Activated T-cell treated with anti-CD3 and anti-CD28 coated beads, Interleukin-2, amount 50 U/mL, for 24 hours (primary cell): ENCODE results near the gene RUNX3.

Source experiments
- DNase-seq: peaks from one replicate; pipeline ENCODE4 v3.0.0-alpha.2; 2020
- H3K27ac Mint-ChIP-seq: 2 replicates; pipeline ENCODE4 v1.8.0; 2020; ENCODE audit warnings: mild to moderate bottlenecking, mixed read lengths
- H3K27me3 Mint-ChIP-seq: 2 replicates; pipeline ENCODE4 v1.8.0; 2020; ENCODE audit warnings: mixed read lengths
- H3K36me3 Mint-ChIP-seq: 2 replicates; pipeline ENCODE4 v1.8.0; 2020; ENCODE audit warnings: low read depth, mixed read lengths
- H3K4me1 Mint-ChIP-seq: 2 replicates; pipeline ENCODE4 v1.8.0; 2020; ENCODE audit warnings: low read depth, mixed read lengths
- H3K4me3 Mint-ChIP-seq: 2 replicates; pipeline ENCODE4 v1.8.0; 2020; ENCODE audit warnings: mild to moderate bottlenecking, moderate library complexity, mixed read lengths
- H3K9me3 Mint-ChIP-seq: 2 replicates; pipeline ENCODE4 v1.8.0; 2020; ENCODE audit warnings: mixed read lengths

The RUNX3 gene

GRCh38 chr1:24903011-24903461 is 27.0 kb downstream of the RUNX3 start:
- H3K27ac Mint-ChIP-seq: peak overlapping the region; percentile 86
- peak; percentile 36 for DNase-seq
- H3K4me3 Mint-ChIP-seq: no peak overlapping the region
- H3K27me3 Mint-ChIP-seq: no peaks in the 10 kb centered on the region
- peaks cover 86% of the 10 kb centered on the region for H3K36me3 Mint-ChIP-seq
- H3K4me1 Mint-ChIP-seq: peaks cover 40% of the 10 kb centered on the region
- H3K9me3 Mint-ChIP-seq: no peaks in the 10 kb centered on the region

GRCh38 chr1:24902471-24902891 is 27.6 kb downstream of the RUNX3 start:
- DNase-seq: no peak
- H3K27ac Mint-ChIP-seq: peak overlapping the region; percentile 86
- H3K27me3 Mint-ChIP-seq: no peaks in the 10 kb centered on the region
- peaks cover 36% of the 10 kb centered on the region for H3K4me1 Mint-ChIP-seq
- H3K4me3 Mint-ChIP-seq: no peak overlapping the region
- no peaks in the 10 kb centered on the region for H3K9me3 Mint-ChIP-seq
- peaks cover 81% of the 10 kb centered on the region for H3K36me3 Mint-ChIP-seq

- peak overlapping the region; percentile 86 for H3K27ac Mint-ChIP-seq
Measured at GRCh38 chr1:24901791-24902470, 28.1 kb downstream of the RUNX3 start.

GRCh38 chr1:24900985-24901781 is 28.9 kb downstream of the RUNX3 start:
- DNase-seq: peak; percentile 42
- no peaks in the 10 kb centered on the region for H3K9me3 Mint-ChIP-seq
- no peak overlapping the region for H3K4me3 Mint-ChIP-seq
- peak overlapping the region; percentile 74 for H3K27ac Mint-ChIP-seq
- H3K27me3 Mint-ChIP-seq: no peaks in the 10 kb centered on the region
- H3K36me3 Mint-ChIP-seq: peaks cover 68% of the 10 kb centered on the region
- peaks cover 34% of the 10 kb centered on the region for H3K4me1 Mint-ChIP-seq

More at GRCh38 chr1:24901791-24902470, 28.1 kb downstream of the RUNX3 start:
- Mint-ChIP-seq H3K4me3 (no peak overlapping the region), H3K4me1 (peaks cover 34% of the 10 kb centered on the region), H3K36me3 (peaks cover 75% of the 10 kb centered on the region), H3K9me3 (no peaks in the 10 kb centered on the region), H3K27me3 (no peaks in the 10 kb centered on the region)
- DNase-seq: no peak

GRCh38 chr1:24900486-24900849 is 29.6 kb downstream of the RUNX3 start:
- Mint-ChIP-seq H3K27ac (peak overlapping the region; percentile 58), H3K4me1 (peaks cover 34% of the 10 kb centered on the region), H3K4me3 (no peak overlapping the region), H3K36me3 (peaks cover 61% of the 10 kb centered on the region), H3K9me3 (no peaks in the 10 kb centered on the region), H3K27me3 (no peaks in the 10 kb centered on the region)
- DNase-seq: peak; percentile 36

- peak overlapping the region; percentile 58 for H3K27ac Mint-ChIP-seq
- peaks cover 54% of the 10 kb centered on the region for H3K36me3 Mint-ChIP-seq
- H3K9me3 Mint-ChIP-seq: no peaks in the 10 kb centered on the region
- DNase-seq: peak; percentile 43
- H3K4me1 Mint-ChIP-seq: peaks cover 34% of the 10 kb centered on the region
- no peaks in the 10 kb centered on the region for H3K27me3 Mint-ChIP-seq
- H3K4me3 Mint-ChIP-seq: no peak overlapping the region
Measured at GRCh38 chr1:24899581-24900485, 30.2 kb downstream of the RUNX3 start.

GRCh38 chr1:24898909-24899439 is 31.1 kb downstream of the RUNX3 start:
- Mint-ChIP-seq H3K36me3 (peaks cover 46% of the 10 kb centered on the region), H3K27ac (peak overlapping the region; percentile 58), H3K4me3 (no peak overlapping the region), H3K4me1 (peaks cover 34% of the 10 kb centered on the region), H3K9me3 (no peaks in the 10 kb centered on the region), H3K27me3 (no peaks in the 10 kb centered on the region)
- DNase-seq: peak; percentile 52

- Mint-ChIP-seq H3K36me3 (peaks cover 40% of the 10 kb centered on the region), H3K27me3 (no peaks in the 10 kb centered on the region), H3K4me1 (peaks cover 32% of the 10 kb centered on the region), H3K27ac (peak overlapping the region; percentile 58), H3K9me3 (no peaks in the 10 kb centered on the region), H3K4me3 (peak overlapping the region; percentile 18)
- peak; percentile 73 for DNase-seq
Measured at GRCh38 chr1:24898152-24898908, 31.7 kb downstream of the RUNX3 start.

GRCh38 chr1:24897263-24898151 is 32.6 kb downstream of the RUNX3 start:
- peak; percentile 43 for DNase-seq
- H3K27me3 Mint-ChIP-seq: no peaks in the 10 kb centered on the region
- H3K36me3 Mint-ChIP-seq: peaks cover 38% of the 10 kb centered on the region
- no peak overlapping the region for H3K4me3 Mint-ChIP-seq
- peaks cover 7% of the 10 kb centered on the region for H3K9me3 Mint-ChIP-seq
- peak overlapping the region; percentile 58 for H3K27ac Mint-ChIP-seq
- peaks cover 32% of the 10 kb centered on the region for H3K4me1 Mint-ChIP-seq

GRCh38 chr1:24896596-24897262 is 33.3 kb downstream of the RUNX3 start:
- peaks cover 32% of the 10 kb centered on the region for H3K36me3 Mint-ChIP-seq
- DNase-seq: peak; percentile 42
- H3K27ac Mint-ChIP-seq: peak overlapping the region; percentile 50
- H3K4me1 Mint-ChIP-seq: peaks cover 28% of the 10 kb centered on the region
- peaks cover 12% of the 10 kb centered on the region for H3K9me3 Mint-ChIP-seq
- no peaks in the 10 kb centered on the region for H3K27me3 Mint-ChIP-seq
- no peak overlapping the region for H3K4me3 Mint-ChIP-seq

GRCh38 chr1:24896176-24896575 is 33.9 kb downstream of the RUNX3 start:
- no peak for DNase-seq
- H3K27me3 Mint-ChIP-seq: no peaks in the 10 kb centered on the region
- H3K27ac Mint-ChIP-seq: peak overlapping the region; percentile 50
- peak overlapping the region; percentile 7 for H3K4me3 Mint-ChIP-seq
- peaks cover 23% of the 10 kb centered on the region for H3K4me1 Mint-ChIP-seq
- H3K36me3 Mint-ChIP-seq: peaks cover 27% of the 10 kb centered on the region
- peaks cover 13% of the 10 kb centered on the region for H3K9me3 Mint-ChIP-seq

GRCh38 chr1:24895511-24895910 is 34.6 kb downstream of the RUNX3 start:
- H3K4me3 Mint-ChIP-seq: no peak overlapping the region
- H3K27ac Mint-ChIP-seq: peak overlapping the region; percentile 63

More at GRCh38 chr1:24895511-24895910, 34.6 kb downstream of the RUNX3 start:
- Mint-ChIP-seq H3K4me1 (peaks cover 21% of the 10 kb centered on the region), H3K9me3 (peaks cover 13% of the 10 kb centered on the region), H3K27me3 (peaks cover 3% of the 10 kb centered on the region), H3K36me3 (peaks cover 20% of the 10 kb centered on the region)
- DNase-seq: peak; percentile 20
